AG04450 (cell line): ENCODE results near the gene DDR1. TPM values are rescaled to one million over a fixed set of nuclear protein-coding genes. Genes with fewer than 3 reads are reported as not detected.
"Not testable (repeated sequence)": the region's sequence is repeated elsewhere in the genome, so short reads cannot be mapped to it uniquely, and the experiment has no call there.

ENCODE experiments used
- CTCF ChIA-PET: fragments of 300-600, 350-600 bp; formaldehyde crosslinking; extraction: SDS; loops from one replicate; lab custom pipeline; 2022; ENCODE audit warnings: antibody characterized with exemption, inconsistent platforms; lab: Charles Lee
- POLR2A ChIA-PET: fragments of 350-600 bp; formaldehyde crosslinking; extraction: SDS; loops from one replicate; lab custom pipeline; 2021; ENCODE audit warnings: antibody characterized with exemption, inconsistent platforms; lab: Yijun Ruan, JAX
- DNase-seq: peaks from one replicate; pipeline ENCODE4 v3.0.0-alpha.2; 2011; ENCODE audit warnings: low read depth, low spot score
- H3K27ac ChIP-seq: one replicate; pipeline ENCODE4 v1.5.1; 2012; ENCODE audit warnings: low read depth, low read length, control low read depth
- H3K27me3 ChIP-seq: one replicate; pipeline ENCODE4 v1.6.0; 2012; ENCODE audit warnings: low read length; ENCODE audit not compliant: control insufficient read depth, insufficient read depth
- H3K4me3 ChIP-seq: 2 replicates; pipeline ENCODE4 v1.5.1; 2011; ENCODE audit warnings: mild to moderate bottlenecking, low read depth, low read length, control low read depth
- H3K9me3 ChIP-seq: 2 replicates; pipeline ENCODE4 v1.5.1; 2012; ENCODE audit warnings: low read length; ENCODE audit not compliant: control insufficient read depth, insufficient read depth
- polyA plus RNA-seq: library from polyadenylated mRNA; depleted of rRNA; stranded (reverse); fragments of >200 nt; gene quantifications from 2 replicates; pipeline ENCODE4 v1.2.3, GENCODE V29; 2011
- TF ChIP-seq, protein P1 (sequence below): IDR thresholded peaks from 2 replicates; pipeline ENCODE4 v1.5.1; 2011; ENCODE audit warnings: low read depth, low read length, control low read depth, inconsistent platforms

The DDR1 gene
- polyA plus RNA-seq, 1 experiment, result 9.9 TPM

- ChIA-PET CTCF (no interaction called here), POLR2A (no interaction called here)
- peaks cover 13% of the 10 kb centered on the region for H3K9me3 ChIP-seq
- no peak for DNase-seq
- TF ChIP-seq, protein P1, sequence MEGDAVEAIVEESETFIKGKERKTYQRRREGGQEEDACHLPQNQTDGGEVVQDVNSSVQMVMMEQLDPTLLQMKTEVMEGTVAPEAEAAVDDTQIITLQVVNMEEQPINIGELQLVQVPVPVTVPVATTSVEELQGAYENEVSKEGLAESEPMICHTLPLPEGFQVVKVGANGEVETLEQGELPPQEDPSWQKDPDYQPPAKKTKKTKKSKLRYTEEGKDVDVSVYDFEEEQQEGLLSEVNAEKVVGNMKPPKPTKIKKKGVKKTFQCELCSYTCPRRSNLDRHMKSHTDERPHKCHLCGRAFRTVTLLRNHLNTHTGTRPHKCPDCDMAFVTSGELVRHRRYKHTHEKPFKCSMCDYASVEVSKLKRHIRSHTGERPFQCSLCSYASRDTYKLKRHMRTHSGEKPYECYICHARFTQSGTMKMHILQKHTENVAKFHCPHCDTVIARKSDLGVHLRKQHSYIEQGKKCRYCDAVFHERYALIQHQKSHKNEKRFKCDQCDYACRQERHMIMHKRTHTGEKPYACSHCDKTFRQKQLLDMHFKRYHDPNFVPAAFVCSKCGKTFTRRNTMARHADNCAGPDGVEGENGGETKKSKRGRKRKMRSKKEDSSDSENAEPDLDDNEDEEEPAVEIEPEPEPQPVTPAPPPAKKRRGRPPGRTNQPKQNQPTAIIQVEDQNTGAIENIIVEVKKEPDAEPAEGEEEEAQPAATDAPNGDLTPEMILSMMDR, result no peak
- no peak overlapping the region for H3K27ac ChIP-seq
- no peak overlapping the region for H3K4me3 ChIP-seq
- H3K27me3 ChIP-seq, result peaks cover 5% of the 10 kb centered on the region
Observed at GRCh38 chr6:30870546-30870945, 13.8 kb upstream of the DDR1 start.

DNA sequence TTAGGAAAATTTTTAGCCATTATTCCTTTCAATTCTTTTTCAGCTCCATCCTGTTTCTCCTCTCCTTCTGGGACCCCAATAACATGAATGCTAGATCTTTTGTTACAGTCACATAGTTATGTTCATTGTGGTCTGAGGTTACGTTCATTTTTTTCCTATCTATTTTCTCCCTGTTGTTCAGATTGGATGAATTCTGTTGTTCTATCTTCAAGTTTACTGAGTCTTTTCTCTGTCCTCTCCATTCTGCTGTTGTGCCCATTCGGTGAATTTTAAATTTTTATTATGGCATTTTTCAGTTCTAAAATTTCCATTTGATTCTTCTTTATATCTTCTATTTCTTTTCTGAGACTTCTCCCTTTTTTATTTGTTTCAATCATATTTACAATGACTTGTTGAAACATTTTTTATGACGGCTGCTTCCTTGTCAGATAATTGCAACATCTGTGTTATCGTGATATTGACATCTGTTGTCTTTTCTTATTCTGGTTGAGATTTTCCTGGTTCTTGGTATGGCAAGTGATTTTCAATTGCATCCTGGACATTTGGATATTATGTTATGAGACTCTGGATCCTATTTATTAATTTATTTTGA lies 12.6 kb upstream of the DDR1 start:
- ChIA-PET CTCF (no interaction called here), POLR2A (no interaction called here)
- no peak overlapping the region for H3K27ac ChIP-seq
- H3K4me3 ChIP-seq, result no peak overlapping the region
- DNase-seq, result no peak
- H3K9me3 ChIP-seq, result peaks cover 13% of the 10 kb centered on the region
- TF ChIP-seq, protein P1, result no peak
- no peaks in the 10 kb centered on the region for H3K27me3 ChIP-seq

- POLR2A ChIA-PET, result no interaction called here
- H3K27ac ChIP-seq, result no peak overlapping the region
- CTCF ChIA-PET, result interaction anchor here (0.7 kb wide), 1 partner anchor 43 kb away, joined by 3 read pairs; no protein-coding TSS in a partner anchor
Observed at GRCh38 chr6:30873137-30873640, 11.1 kb upstream of the DDR1 start.

DNA sequence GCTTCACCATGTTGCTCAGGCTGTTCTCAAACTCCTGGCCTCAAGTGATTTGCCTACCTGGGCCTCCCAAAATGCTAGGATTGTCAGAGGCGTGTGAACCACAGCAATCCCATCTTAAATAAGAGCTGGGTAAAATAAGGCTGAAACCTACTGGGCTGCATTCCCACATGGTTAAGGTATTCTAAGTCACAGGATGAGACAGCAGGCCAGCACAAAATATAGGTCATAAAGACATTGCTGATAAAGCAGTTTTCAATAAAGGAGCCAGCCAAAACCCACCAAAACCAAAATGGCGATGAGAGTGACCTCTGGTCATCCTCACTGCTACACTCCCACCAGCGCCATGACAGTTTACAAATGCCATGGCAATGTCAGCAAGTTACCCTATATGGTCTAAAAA lies 10.5 kb upstream of the DDR1 start:
- H3K27ac ChIP-seq, H3K27me3 ChIP-seq, H3K4me3 ChIP-seq, CTCF ChIA-PET, POLR2A ChIA-PET, DNase-seq: not testable (repeated sequence)
- peaks cover 13% of the 10 kb centered on the region for H3K9me3 ChIP-seq

More at GRCh38 chr6:30873137-30873640, 11.1 kb upstream of the DDR1 start:
- TF ChIP-seq, protein P1, result no peak
- Histone ChIP-seq H3K9me3 (peaks cover 13% of the 10 kb centered on the region), H3K27me3 (no peaks in the 10 kb centered on the region), H3K4me3 (no peak overlapping the region)
- DNase-seq, result no peak

- Histone ChIP-seq H3K27me3 (no peaks in the 10 kb centered on the region), H3K9me3 (peaks cover 7% of the 10 kb centered on the region), H3K4me3 (no peak overlapping the region), H3K27ac (no peak overlapping the region)
- TF ChIP-seq, protein P1, result no peak
- no peak for DNase-seq
- POLR2A ChIA-PET, result no interaction called here
- CTCF ChIA-PET, result interaction anchor here (1.0 to 4.6 kb wide), 3 partner anchors 38 to 204 kb away, joined by 3 to 50 read pairs (median 7); partner anchors contain the start of gene VARS2
Observed at GRCh38 chr6:30875244-30876038, 8.9 kb upstream of the DDR1 start.
